SIG-M5 treated with dmso at 0.1 percent for 504 hours (cell line): ENCODE measurements around the gene HINT3.
"Not testable (repeated sequence)": the region's sequence is repeated elsewhere in the genome, so short reads cannot be mapped to it uniquely, and the experiment has no call there.

ENCODE experiments used
- DNase-seq: peaks from one replicate; lab custom pipeline; 2025; ENCODE audit not compliant: unreplicated experiment; lab: John Stamatoyannopoulos, UW

HINT3 gene

GRCh38 chr6:125961117-125961516, 4.5 kb downstream of the HINT3 start:
- no peak for DNase-seq

- DNase-seq: no peak
These were observed 6.4 kb downstream of the HINT3 start for GRCh38 chr6:125962900-125963497.

GRCh38 chr6:125963817-125964216, 7.2 kb downstream of the HINT3 start:
- DNase-seq: no peak

GRCh38 chr6:125966569-125966968, 10.0 kb downstream of the HINT3 start:
- DNase-seq: no peak

GRCh38 chr6:125968493-125968892, 11.9 kb downstream of the HINT3 start:
- DNase-seq: no peak

- no peak for DNase-seq
These were observed 14.2 kb downstream of the HINT3 start for GRCh38 chr6:125970760-125971159.

GRCh38 chr6:125972478-125972877, 15.9 kb downstream of the HINT3 start:
- not testable (repeated sequence) for DNase-seq

GRCh38 chr6:125974214-125974866, 17.8 kb downstream of the HINT3 start:
- peak; percentile 60 for DNase-seq

- no peak for DNase-seq
These were observed 22.5 kb downstream of the HINT3 start for GRCh38 chr6:125979101-125979500.

- no peak for DNase-seq
These were observed 25.1 kb downstream of the HINT3 start for GRCh38 chr6:125981571-125982185.

GRCh38 chr6:125983246-125983945, 26.8 kb downstream of the HINT3 start:
- no peak for DNase-seq

GRCh38 chr6:125984311-125984710, 27.7 kb downstream of the HINT3 start:
- DNase-seq: no peak

- no peak for DNase-seq
These were observed 29.0 kb downstream of the HINT3 start for GRCh38 chr6:125985522-125985921.

GRCh38 chr6:125985979-125986300, 29.4 kb downstream of the HINT3 start:
- DNase-seq: no peak

GRCh38 chr6:125986301-125987025, 29.9 kb downstream of the HINT3 start, which contains the start of gene TRMT11:
Gene TRMT11, plus strand, starts transcription at chr6:125986540. Its CDS starts 11 bp downstream, at chr6:125986551.
- peak; percentile 83 for DNase-seq

GRCh38 chr6:125987026-125987617, 30.6 kb downstream of the HINT3 start:
- DNase-seq: no peak

- DNase-seq: no peak
These were observed 31.7 kb downstream of the HINT3 start for GRCh38 chr6:125988280-125988679.

GRCh38 chr6:125989631-125990030, 33.1 kb downstream of the HINT3 start:
- DNase-seq: no peak

- DNase-seq: no peak
These were observed 35.1 kb downstream of the HINT3 start for GRCh38 chr6:125991653-125992052.

- DNase-seq: no peak
These were observed 38.3 kb downstream of the HINT3 start for GRCh38 chr6:125994670-125995488.
